HTERT RPE-1 (cell line): ENCODE results near the gene SLC35E2B.
"Not testable (repeated sequence)": the region's sequence is repeated elsewhere in the genome, so short reads cannot be mapped to it uniquely, and the experiment has no call there.

Source experiments
- in situ Hi-C: fragments of 300-500 bp; cut with MboI; formaldehyde crosslinking; loops from 4 replicates; pipeline ENCODE4 v1.14.3; 2020; ENCODE audit warnings: low sequenced_read_pairs

SLC35E2B gene

GRCh38 chr1:1677718-1678580 lies 14.6 kb downstream of the SLC35E2B start:
- in situ Hi-C loops = no loop called here

- in situ Hi-C loops = not testable (repeated sequence)
These were observed 16.5 kb downstream of the SLC35E2B start for GRCh38 chr1:1676087-1676486.

GRCh38 chr1:1675218-1675617 lies 17.4 kb downstream of the SLC35E2B start:
- in situ Hi-C loops = not testable (repeated sequence)

GRCh38 chr1:1674806-1675205 lies 17.8 kb downstream of the SLC35E2B start:
- in situ Hi-C loops = not testable (repeated sequence)

- in situ Hi-C loops = no loop called here
These were observed 20.2 kb downstream of the SLC35E2B start for GRCh38 chr1:1672181-1672965.

- in situ Hi-C loops = no loop called here
These were observed 21.1 kb downstream of the SLC35E2B start for GRCh38 chr1:1671365-1672119.

GRCh38 chr1:1670866-1671265 lies 21.7 kb downstream of the SLC35E2B start:
- in situ Hi-C loops = no loop called here

GRCh38 chr1:1669468-1670440 lies 22.8 kb downstream of the SLC35E2B start:
- in situ Hi-C loops = no loop called here

- in situ Hi-C loops = no loop called here
These were observed 26.1 kb downstream of the SLC35E2B start for GRCh38 chr1:1666526-1666925.

- in situ Hi-C loops = no loop called here
These were observed 26.8 kb downstream of the SLC35E2B start for GRCh38 chr1:1665815-1666251.

GRCh38 chr1:1664941-1665814 lies 27.4 kb downstream of the SLC35E2B start:
- in situ Hi-C loops = no loop called here

GRCh38 chr1:1664318-1664717 lies 28.3 kb downstream of the SLC35E2B start:
- in situ Hi-C loops = not testable (repeated sequence)

GRCh38 chr1:1662830-1663560 lies 29.6 kb downstream of the SLC35E2B start:
- in situ Hi-C loops = not testable (repeated sequence)

- in situ Hi-C loops = not testable (repeated sequence)
These were observed 30.2 kb downstream of the SLC35E2B start for GRCh38 chr1:1662392-1662791.

GRCh38 chr1:1658583-1659549 lies 33.7 kb downstream of the SLC35E2B start, which contains the start of gene CDK11B:
Gene CDK11B (minus strand): TSS chr1:1659004. CDS start chr1:1657485, 1,519 bp downstream.
- in situ Hi-C loops = not testable (repeated sequence)

GRCh38 chr1:1648265-1648664 lies 44.3 kb downstream of the SLC35E2B start:
- in situ Hi-C loops = not testable (repeated sequence)
